Measurements from ENCODE around the gene TMEM52.

TMEM52 gene

GRCh38 chr1:1925437-1926345 lies 6.6 kb upstream of the TMEM52 start:
- TF ChIP-seq CTCF (conservative IDR thresholded peaks at IDR 0.05): no peak
- H3K27ac ChIP-seq: no peak overlapping the region

- no peak for TF ChIP-seq CTCF (conservative IDR thresholded peaks at IDR 0.05)
- H3K27ac ChIP-seq: no peak overlapping the region
Observed at GRCh38 chr1:1924849-1925248, 5.8 kb upstream of the TMEM52 start.

- TF ChIP-seq CTCF (conservative IDR thresholded peaks at IDR 0.05): no peak
- no peak overlapping the region for H3K27ac ChIP-seq
Observed at GRCh38 chr1:1924386-1924785, 5.3 kb upstream of the TMEM52 start.

GRCh38 chr1:1922956-1923833 lies 4.1 kb upstream of the TMEM52 start:
- H3K27ac ChIP-seq: no peak overlapping the region
- no peak for TF ChIP-seq CTCF (conservative IDR thresholded peaks at IDR 0.05)

- no peak for TF ChIP-seq CTCF (conservative IDR thresholded peaks at IDR 0.05)
- no peak overlapping the region for H3K27ac ChIP-seq
Observed at GRCh38 chr1:1922702-1922955, 3.5 kb upstream of the TMEM52 start.

GRCh38 chr1:1921901-1922701 lies 3.0 kb upstream of the TMEM52 start:
- H3K27ac ChIP-seq: no peak overlapping the region
- no peak for TF ChIP-seq CTCF (conservative IDR thresholded peaks at IDR 0.05)

- TF ChIP-seq CTCF (conservative IDR thresholded peaks at IDR 0.05): no peak
- H3K27ac ChIP-seq: no peak overlapping the region
Observed at GRCh38 chr1:1921459-1921862, 2.4 kb upstream of the TMEM52 start.
